Fibroblast of upper back skin (primary cell): Measurements from ENCODE around the gene CDK4.
"Not testable (repeated sequence)": the region's sequence is repeated elsewhere in the genome, so short reads cannot be mapped to it uniquely, and the experiment has no call there.

Experiments used
- DNase-seq: peaks from one replicate; pipeline ENCODE4 v3.0.0-alpha.2; 2013

Gene CDK4

DNA sequence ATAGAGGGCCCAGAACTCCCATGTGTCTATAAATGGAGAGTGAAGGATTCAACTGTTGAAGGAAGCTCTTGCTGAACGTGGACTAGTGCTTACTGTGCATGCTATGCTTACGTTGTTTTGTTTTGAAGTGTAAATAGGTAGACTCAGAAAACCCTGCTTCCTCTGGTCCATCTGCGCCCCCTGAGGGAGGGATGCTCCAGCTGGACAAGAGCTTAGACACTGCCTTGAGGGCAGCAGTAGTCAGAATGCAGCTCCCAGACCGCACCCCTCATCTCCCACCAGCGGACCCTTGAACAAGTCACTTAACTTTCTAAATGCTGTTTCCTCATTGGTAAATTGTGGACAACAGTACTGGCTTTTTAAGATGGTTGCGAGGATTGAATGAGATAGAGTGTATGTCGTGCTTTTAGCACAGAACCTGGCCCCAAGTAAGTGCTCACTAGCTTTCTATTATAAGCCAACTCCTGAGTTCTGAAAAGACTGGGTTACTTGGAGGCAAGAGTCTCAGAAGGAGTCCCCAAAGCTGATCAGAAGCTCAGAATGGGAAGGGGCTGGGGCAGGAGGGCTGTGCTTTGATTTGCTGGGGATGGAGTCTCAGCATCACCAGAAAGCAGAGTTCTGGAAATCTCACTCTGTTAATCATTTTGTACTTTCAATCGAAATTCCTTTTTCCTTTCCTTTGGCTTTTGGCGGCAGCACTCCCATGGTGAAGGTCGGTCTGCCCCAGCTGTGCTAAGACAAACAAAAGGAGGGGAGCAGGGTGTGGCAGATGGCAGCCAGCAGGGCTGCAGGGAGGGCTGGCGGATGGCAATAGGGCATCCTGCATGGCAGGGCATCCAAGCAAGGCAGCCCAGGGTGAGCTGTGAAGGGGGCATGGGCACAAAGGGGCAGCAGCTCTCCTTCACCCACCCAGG, 29.1 kb downstream of the CDK4 start:
- DNase-seq = no peak

DNA sequence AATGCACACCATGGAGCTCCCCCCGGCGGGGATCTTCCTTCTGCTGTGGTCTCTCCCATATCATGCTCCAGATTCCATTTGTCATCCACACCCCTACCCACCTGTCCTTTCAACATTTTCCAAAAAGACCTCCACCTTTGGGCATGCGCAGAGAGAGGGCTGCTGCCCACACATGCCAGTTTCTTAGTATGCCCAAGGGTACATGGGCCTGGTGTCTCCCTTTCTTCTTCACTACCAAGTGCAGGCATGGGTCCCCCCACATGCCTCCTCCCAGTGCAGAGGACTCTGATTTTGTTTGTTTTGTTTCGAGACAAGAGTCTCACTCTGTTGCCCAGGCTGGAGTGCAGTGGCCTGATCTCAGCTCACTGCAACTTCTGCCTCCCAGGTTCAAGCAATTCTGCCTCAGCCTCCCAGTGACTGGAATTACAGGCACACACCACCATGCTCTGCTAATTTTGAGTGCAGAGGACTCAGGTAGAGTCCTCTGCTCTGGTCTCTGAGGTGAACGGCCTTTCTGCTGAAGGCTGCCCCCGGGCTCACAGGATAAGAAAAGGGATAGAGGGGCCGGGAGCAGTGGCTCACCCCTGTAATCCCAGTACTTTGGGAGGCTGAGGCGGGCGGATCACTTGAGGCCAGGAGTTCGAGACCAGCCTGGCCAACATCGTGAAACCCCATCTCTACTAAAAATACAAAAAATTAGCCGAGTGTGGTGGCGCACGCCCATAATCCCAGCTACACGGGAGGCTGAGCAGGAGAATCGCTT, 30.1 kb downstream of the CDK4 start:
- not testable (repeated sequence) for DNase-seq

DNA sequence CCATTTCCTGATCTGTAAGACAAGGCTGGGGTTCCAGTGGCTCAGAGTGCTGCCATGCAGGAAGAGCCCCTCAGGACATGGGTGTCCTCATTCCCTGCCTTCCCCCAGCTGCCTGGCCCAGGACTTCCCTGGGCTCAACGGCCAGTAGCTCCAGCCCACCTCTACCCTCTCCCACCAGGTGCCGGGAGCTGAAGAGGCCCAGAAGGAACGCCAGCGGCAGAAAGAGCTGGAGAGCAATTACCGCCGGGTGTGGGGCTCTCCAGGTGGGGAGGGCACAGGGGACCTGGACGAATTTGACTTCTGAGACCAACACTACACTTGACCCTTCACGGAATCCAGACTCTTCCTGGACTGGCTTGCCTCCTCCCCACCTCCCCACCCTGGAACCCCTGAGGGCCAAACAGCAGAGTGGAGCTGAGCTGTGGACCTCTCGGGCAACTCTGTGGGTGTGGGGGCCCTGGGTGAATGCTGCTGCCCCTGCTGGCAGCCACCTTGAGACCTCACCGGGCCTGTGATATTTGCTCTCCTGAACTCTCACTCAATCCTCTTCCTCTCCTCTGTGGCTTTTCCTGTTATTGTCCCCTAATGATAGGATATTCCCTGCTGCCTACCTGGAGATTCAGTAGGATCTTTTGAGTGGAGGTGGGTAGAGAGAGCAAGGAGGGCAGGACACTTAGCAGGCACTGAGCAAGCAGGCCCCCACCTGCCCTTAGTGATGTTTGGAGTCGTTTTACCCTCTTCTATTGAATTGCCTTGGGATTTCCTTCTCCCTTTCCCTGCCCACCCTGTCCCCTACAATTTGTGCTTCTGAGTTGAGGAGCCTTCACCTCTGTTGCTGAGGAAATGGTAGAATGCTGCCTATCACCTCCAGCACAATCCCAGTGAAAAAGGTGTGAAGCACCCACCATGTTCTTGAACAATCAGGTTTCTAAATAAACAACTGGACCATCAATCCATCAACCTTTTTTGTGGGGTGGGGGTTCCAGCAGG, 31.2 kb downstream of the CDK4 start:
- no peak for DNase-seq

GRCh38 chr12:57719777-57720605, 32.1 kb downstream of the CDK4 start:
- DNase-seq = no peak

DNA sequence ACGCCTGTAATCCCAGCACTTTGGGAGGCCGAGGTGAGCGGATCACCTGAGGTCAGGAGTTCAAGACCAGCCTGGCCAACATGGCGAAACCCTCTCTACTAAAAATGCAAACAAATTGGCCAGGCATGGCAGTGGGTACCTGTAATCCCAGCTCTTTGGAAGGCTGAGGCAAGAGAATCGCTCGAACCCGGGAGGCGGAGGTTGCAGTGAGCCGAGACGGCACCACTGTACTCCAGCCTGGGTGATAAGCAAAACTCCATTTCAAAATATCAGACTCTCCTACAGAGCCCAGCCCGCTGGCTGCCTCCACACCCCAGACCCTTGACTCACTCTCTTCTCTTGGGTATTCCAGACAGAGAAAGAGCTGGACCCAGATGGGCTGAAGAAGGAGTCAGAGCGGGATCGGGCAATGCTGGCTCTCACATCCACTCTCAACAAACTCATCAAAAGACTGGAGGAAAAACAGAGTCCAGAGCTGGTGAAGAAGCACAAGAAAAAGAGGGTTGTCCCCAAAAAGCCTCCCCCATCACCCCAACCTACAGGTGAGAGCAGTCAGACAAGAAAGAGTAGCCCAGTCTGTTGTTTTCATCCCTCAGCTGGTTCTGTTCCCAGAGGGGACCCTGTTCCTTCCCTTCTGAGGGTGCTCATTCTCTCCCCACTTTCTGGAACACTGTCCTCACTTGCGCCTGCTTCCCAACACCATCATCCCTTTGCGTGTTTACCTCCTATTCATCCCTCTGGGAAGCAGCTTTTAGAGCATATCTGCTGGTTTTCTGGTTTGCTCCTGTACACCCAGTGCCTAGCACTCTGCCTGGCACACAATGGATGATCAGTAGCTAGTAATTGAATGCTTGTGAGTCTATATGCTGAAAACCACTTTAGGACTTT, 33.2 kb downstream of the CDK4 start:
- DNase-seq = no peak

GRCh38 chr12:57717846-57718640, 34.1 kb downstream of the CDK4 start:
- DNase-seq = no peak

- no peak for DNase-seq
These were observed 35.0 kb downstream of the CDK4 start for GRCh38 chr12:57717131-57717530.

GRCh38 chr12:57716305-57716704, 35.8 kb downstream of the CDK4 start:
- DNase-seq = no peak

GRCh38 chr12:57715786-57716185, 36.3 kb downstream of the CDK4 start:
- no peak for DNase-seq

GRCh38 chr12:57715036-57715748, 36.9 kb downstream of the CDK4 start:
- DNase-seq = not testable (repeated sequence)

GRCh38 chr12:57713209-57713608, 38.9 kb downstream of the CDK4 start:
- DNase-seq = no peak

DNA sequence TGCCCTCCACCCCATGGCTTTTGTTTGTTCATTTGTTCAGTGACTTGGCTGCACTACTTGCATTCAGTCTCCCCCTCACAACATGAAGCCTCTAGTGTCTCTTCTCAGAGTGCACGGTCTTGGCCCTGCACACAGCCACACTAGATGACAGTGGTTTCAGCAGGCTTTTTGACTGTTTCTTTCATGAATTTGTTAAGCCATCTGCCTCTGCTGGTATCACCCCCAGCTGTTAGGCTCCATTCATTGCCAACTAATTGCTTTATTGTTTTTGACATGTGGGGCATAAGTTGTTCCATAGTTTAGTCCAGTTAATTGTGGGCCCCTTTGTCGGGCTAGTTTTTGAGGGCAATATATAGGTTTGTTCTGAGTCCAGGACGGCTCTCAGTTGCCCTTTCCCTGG, 39.4 kb downstream of the CDK4 start:
- DNase-seq = no peak

DNA sequence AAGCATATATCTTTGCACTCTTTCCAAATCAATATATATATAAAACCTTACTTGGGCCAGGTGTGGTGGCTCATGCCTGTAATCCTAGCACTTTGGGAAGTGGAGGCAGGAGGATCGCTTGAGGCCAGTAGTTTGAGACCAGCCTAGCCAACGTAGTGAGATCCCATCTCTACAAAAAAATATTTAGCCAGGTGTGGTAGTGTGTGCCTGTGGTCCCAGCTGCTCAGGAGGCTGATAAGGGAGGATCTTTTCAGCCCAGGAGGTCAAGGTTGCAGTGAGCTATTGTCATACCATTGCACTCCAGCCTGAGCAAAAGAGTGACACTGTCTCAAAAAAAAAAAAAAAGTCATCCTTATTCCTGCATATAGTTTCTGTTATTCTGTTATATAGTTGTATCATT, 43.8 kb downstream of the CDK4 start:
- no peak for DNase-seq

- no peak for DNase-seq
These were observed 44.9 kb downstream of the CDK4 start for GRCh38 chr12:57707250-57707649.

GRCh38 chr12:57700317-57700716, 51.8 kb downstream of the CDK4 start:
- no peak for DNase-seq

DNA sequence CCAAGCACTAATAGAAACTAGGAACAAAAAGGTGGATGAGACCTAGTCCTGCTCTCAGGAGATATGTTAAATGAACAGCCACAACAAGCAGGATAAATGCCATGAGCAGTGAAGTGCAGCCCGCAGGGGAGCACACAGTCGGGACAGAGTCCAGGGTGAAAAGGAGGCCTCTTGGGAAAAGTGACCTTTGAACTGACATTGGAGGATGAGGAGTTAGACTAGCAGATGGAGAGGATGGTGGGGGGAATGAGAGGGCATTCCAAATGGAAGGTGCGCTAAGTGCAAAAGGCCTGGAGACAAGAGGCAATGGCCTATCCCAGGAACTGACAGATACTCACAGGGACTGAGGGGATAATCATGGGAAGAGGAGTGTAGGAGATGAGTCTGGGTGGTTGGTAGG, 53.7 kb downstream of the CDK4 start:
- no peak for DNase-seq
